Transverse colon (tissue), 4 donors: ENCODE measurements around the gene CCDC34. TPM values are rescaled to one million over a fixed set of nuclear protein-coding genes. Genes with fewer than 3 reads are reported as not detected.

ENCODE experiments used
- DNase-seq: peaks from one replicate; pipeline ENCODE4 v3.0.0-alpha.2; 2019
- H3K27ac ChIP-seq, 4 donors: fragments of 200-600 bp; sonication (generic); 2 replicates each; pipeline ENCODE4 v1.5.1; 2016 to 2018; ENCODE audit warnings: inconsistent platforms in 4 of 4
- H3K27me3 ChIP-seq: fragments of 200-600 bp; sonication (generic); 2 replicates; pipeline ENCODE4 v1.5.1; 2017; ENCODE audit warnings: inconsistent platforms
- H3K36me3 ChIP-seq, 4 donors: fragments of 200-600 bp; sonication (generic); 2 replicates each; pipeline ENCODE4 v1.5.1; 2017 to 2019; ENCODE audit warnings: inconsistent platforms in 4 of 4
- H3K4me1 ChIP-seq, 4 donors: fragments of 200-600 bp; sonication (generic); 2 replicates each; pipeline ENCODE4 v1.5.1; 2017 to 2020; ENCODE audit warnings: inconsistent platforms in 4 of 4
- H3K4me3 ChIP-seq, 4 donors: fragments of 200-600 bp; sonication (generic); 1 replicate in 1 of 4; 2 replicates in 3 of 4; pipeline versions ENCODE4 v1.5.1 to v1.6.1; 2017 to 2019; ENCODE audit warnings: inconsistent platforms in 4 of 4
- H3K9me3 ChIP-seq, 2 donors: fragments of 200-600 bp; sonication (generic); 2 replicates each; pipeline ENCODE4 v1.5.1; 2017 to 2019; ENCODE audit warnings: inconsistent platforms in 2 of 2
- EP300 ChIP-seq: sonication (generic); formaldehyde crosslinking; IDR thresholded peaks from one replicate; pipeline ENCODE4 v1.6.1; 2017; ENCODE audit warnings: antibody characterized with exemption, low read depth
- POLR2A ChIP-seq: fragments of 450-650 bp; IDR thresholded peaks from one replicate; pipeline ENCODE4 v1.6.1; 2016; ENCODE audit warnings: antibody characterized with exemption, mild to moderate bottlenecking, moderate library complexity
- POLR2AphosphoS5 ChIP-seq, 3 donors: sonication (generic); formaldehyde crosslinking; IDR thresholded peaks; one replicate each; pipeline ENCODE4 v1.6.1; 2016; ENCODE audit warnings: antibody characterized with exemption in 3 of 3
- WGBS, 2 donors: methylation state at CpG; one replicate each; pipeline ENCODE4 v1.1.5; 2018; ENCODE audit warnings: low coverage in 1 of 2; 5-methylcytosine and 5-hydroxymethylcytosine counted together
- in situ Hi-C, 4 donors: fragments of 200-750 bp; cut with MboI; loops; one replicate each; pipeline versions ENCODE4 v1.15.0 to v1.15.1; 2017; ENCODE audit warnings: low sequenced_read_pairs in 3 of 4, low pct_ligation_motif_present in 1 of 4, low pct_unique_long_range_greater_than_20kb in 1 of 4
- intact Hi-C: fragments of 100-400 bp; cut with DNase I; formaldehyde crosslinking; loops from one replicate; pipeline ENCODE4 v1.15.1; 2023; ENCODE audit warnings: low total_unique reads
- total RNA-seq, 4 donors: library from RNA; depleted of rRNA; stranded (reverse); fragments of >200 nt; gene quantifications; one replicate each; pipeline ENCODE4 v1.1.0, GENCODE V29; 2016
- TF ChIP-seq, protein P1 (sequence below), 5 experiments: fragments of 200-600 bp in 3 of 5; fragments of 450-650 bp in 2 of 5; sonication (generic) in 3 of 5; IDR thresholded peaks; 1 replicate in 2 of 5; 2 replicates in 3 of 5; pipeline ENCODE4 v1.5.1; 2016 to 2017; ENCODE audit warnings: antibody characterized with exemption in 5 of 5, inconsistent platforms in 3 of 5, mild to moderate bottlenecking in 2 of 5, moderate library complexity in 1 of 5

Gene CCDC34
- total RNA-seq, 4 donors from 2014 or later = 0.40 to 6.8 (median 5.6) TPM; not detected in 1

DNA sequence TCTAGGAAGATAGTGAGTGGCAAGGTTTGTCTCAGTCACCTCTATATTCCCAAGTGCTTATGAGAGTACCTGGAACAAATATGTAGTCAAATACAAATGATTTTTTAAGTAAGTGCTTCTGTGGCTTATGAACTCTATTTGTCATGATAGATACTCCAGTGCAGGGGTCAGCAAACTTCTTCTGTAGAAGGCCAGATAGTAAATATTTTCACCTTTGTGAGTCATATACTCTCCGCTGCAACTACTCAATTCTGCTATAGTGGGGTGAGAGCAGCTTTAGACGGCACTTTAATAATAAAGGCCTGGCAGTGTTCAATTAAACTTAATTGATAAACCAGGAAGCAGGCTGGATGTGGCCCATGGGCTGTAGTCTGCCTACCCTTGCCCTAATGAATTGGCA, 12.4 kb upstream of the CCDC34 start:
- no peak for TF ChIP-seq EP300
- TF ChIP-seq, protein P1, sequence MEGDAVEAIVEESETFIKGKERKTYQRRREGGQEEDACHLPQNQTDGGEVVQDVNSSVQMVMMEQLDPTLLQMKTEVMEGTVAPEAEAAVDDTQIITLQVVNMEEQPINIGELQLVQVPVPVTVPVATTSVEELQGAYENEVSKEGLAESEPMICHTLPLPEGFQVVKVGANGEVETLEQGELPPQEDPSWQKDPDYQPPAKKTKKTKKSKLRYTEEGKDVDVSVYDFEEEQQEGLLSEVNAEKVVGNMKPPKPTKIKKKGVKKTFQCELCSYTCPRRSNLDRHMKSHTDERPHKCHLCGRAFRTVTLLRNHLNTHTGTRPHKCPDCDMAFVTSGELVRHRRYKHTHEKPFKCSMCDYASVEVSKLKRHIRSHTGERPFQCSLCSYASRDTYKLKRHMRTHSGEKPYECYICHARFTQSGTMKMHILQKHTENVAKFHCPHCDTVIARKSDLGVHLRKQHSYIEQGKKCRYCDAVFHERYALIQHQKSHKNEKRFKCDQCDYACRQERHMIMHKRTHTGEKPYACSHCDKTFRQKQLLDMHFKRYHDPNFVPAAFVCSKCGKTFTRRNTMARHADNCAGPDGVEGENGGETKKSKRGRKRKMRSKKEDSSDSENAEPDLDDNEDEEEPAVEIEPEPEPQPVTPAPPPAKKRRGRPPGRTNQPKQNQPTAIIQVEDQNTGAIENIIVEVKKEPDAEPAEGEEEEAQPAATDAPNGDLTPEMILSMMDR (IDR thresholded peaks at IDR 0.05) = no peak
- TF ChIP-seq POLR2AphosphoS5 (IDR thresholded peaks at IDR 0.05) = no peak
- no peak for TF ChIP-seq POLR2A
- Histone ChIP-seq H3K36me3 (peaks cover 0 to 14% (median 4%) of the 10 kb centered on the region in 4 donors), H3K27me3 (no peaks in the 10 kb centered on the region), H3K9me3 (no peaks in the 10 kb centered on the region), H3K27ac (no peak overlapping the region), H3K4me3 (no peak overlapping the region), H3K4me1 (peaks cover 0 to 5% (median under 1%) of the 10 kb centered on the region in 4 donors)
- 92 to 94% methylated on average over 2 of the region's 2 CpGs for whole genome bisulfite sequencing, 2 donors
- no peak for DNase-seq
- in situ Hi-C loops (no loop called here), intact Hi-C loops (no loop called here)

DNA sequence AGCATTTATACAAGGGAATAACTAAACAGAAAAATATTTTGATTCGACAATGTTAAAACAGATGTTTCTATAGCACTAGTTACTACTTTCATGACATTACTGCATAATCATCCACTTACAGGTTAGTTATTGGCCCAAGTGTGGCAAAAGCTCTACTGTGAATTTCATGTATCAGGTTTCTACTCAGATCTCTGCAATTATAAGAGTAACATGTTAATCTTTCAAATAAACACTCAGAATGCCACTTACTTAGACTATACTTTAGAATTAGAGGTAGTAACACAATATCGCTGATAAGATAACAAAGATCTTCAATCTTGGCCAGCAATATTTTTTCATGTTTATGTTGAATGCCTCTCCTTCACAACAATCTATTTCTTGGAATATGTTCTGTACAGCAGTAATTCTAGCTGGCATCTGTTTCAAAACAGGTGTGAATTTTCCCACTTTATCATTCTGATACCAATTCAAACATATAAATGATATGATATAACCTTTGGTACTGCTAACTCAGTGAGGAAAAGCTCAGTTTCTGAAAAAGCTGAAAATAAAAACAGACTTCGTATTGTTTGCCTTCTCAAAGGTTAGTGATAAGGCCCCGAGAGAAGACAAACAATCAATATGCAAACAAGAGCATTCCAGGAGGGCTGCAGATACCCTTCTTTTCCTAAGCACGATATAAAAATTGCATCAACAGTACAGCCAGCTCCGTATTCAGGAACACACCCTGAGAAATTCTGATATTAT, 11.0 kb upstream of the CCDC34 start:
- WGBS, 2 donors = 43 to 63% methylated on average over 6 of the region's 6 CpGs
- in situ Hi-C loops = loop anchor here in 1 of 4 donors (25.0 kb wide), 1 partner anchor 88 kb away; the partner anchor contains the start of gene LGR4
- H3K27ac ChIP-seq = peak overlapping the region in 1 of 4 donors; percentile 42
- H3K9me3 ChIP-seq = no peaks in the 10 kb centered on the region
- H3K4me3 ChIP-seq = no peak overlapping the region
- no peaks in the 10 kb centered on the region for H3K27me3 ChIP-seq
- intact Hi-C loops = no loop called here
- no peak for DNase-seq
- H3K4me1 ChIP-seq = peaks cover 0 to 5% (median 3%) of the 10 kb centered on the region in 4 donors
- peaks cover 0 to 14% (median 3%) of the 10 kb centered on the region in 4 donors for H3K36me3 ChIP-seq
- TF ChIP-seq EP300 (no peak), POLR2AphosphoS5 (IDR thresholded peaks at IDR 0.05) (no peak), POLR2A (no peak)
- TF ChIP-seq, protein P1 (IDR thresholded peaks at IDR 0.05) = no peak

DNA sequence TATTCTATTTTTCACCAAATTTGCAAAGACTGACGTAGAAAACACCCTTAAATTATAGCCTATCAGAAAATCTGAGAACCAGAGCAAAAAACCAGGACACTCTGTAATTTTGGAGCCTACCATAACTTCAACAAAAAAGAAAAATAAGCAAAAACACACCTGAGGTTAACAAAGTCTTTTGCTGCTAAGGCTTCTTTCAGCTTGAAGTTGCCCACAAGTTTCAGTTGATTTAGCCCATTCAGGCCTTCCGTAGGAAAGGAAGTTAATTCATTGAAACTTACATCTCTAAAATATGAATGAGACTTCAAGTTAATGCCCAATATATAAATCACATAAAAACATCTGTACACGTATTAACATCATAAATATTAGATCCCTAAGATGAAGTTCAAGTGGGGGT, 10.4 kb upstream of the CCDC34 start:
- intact Hi-C loops (no loop called here), in situ Hi-C loops (loop anchor here in 1 of 4 donors (25.0 kb wide), 1 partner anchor 89 kb away; the partner anchor contains the start of gene LGR4)
- no peaks in the 10 kb centered on the region for H3K27me3 ChIP-seq
- TF ChIP-seq POLR2AphosphoS5 (IDR thresholded peaks at IDR 0.05) (no peak), POLR2A (no peak), EP300 (no peak)
- TF ChIP-seq, protein P1 (IDR thresholded peaks at IDR 0.05) = no peak
- H3K4me3 ChIP-seq = no peak overlapping the region
- H3K9me3 ChIP-seq = no peaks in the 10 kb centered on the region
- 85 to 86% methylated on average over 3 of the region's 3 CpGs for WGBS, 2 donors
- H3K27ac ChIP-seq = peak overlapping the region in 1 of 4 donors; percentile 42
- DNase-seq = no peak
- peaks cover 0 to 5% (median 3%) of the 10 kb centered on the region in 4 donors for H3K4me1 ChIP-seq
- H3K36me3 ChIP-seq = peaks cover 0 to 14% (median 3%) of the 10 kb centered on the region in 4 donors

DNA sequence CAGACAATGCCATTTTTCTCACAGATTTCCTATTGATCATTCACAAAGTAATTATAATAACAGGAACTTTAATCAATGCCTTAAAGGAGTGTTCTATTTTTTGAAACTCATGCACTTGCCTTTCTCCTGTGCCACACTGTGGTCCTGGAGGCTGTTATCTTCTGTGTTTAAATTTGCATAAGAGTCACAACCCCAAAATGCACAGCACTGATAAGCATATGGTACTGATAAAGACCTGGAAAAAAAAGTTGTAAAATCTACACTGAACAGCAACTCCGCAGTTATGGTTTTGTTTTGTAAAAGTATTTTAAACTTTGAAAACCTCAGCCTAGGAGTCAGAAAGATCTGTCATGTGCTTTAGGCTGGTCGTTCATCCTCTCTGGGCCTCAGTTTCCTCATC, 9.1 kb upstream of the CCDC34 start:
- in situ Hi-C loops = loop anchor here in 1 of 4 donors (25.0 kb wide), 1 partner anchor 90 kb away; the partner anchor contains the start of gene LGR4
- H3K4me3 ChIP-seq = no peak overlapping the region
- peaks cover 0 to 23% (median 3%) of the 10 kb centered on the region in 4 donors for H3K36me3 ChIP-seq
- H3K9me3 ChIP-seq = no peaks in the 10 kb centered on the region
- 78 to 87% methylated on average over 2 of the region's 2 CpGs for WGBS, 2 donors
- H3K27ac ChIP-seq = no peak overlapping the region
- intact Hi-C loops = no loop called here
- peaks cover 0 to 5% (median 3%) of the 10 kb centered on the region in 4 donors for H3K4me1 ChIP-seq
- no peaks in the 10 kb centered on the region for H3K27me3 ChIP-seq
- TF ChIP-seq EP300 (no peak), POLR2A (no peak), POLR2AphosphoS5 (IDR thresholded peaks at IDR 0.05) (no peak)
- TF ChIP-seq, protein P1 (IDR thresholded peaks at IDR 0.05) = no peak
- DNase-seq = no peak
